K562 (cell line): ENCODE data around the gene DNER. TPM values are rescaled to one million over a fixed set of nuclear protein-coding genes. Genes with fewer than 3 reads are reported as not detected.

Experiments
- ATAC-seq: fragments of 200-7000 bp; cut with Tn5 transposase; 3 replicates; pipeline ENCODE4 v1.9.1; 2020; ENCODE audit warnings: moderate library complexity
- BruUV-seq: library from RNA; stranded (reverse); fragments of 400-500 nt; replicated peaks from 2 replicates; lab custom pipeline; 2021; lab: Mats Ljungman, UMichigan
- CTCF ChIA-PET: fragments of 300-600 bp; formaldehyde crosslinking; extraction: SDS; loops from one replicate; lab custom pipeline; 2021; ENCODE audit warnings: low intra/inter-chr PET ratio; lab: Yijun Ruan, JAX
- POLR2A ChIA-PET: fragments of 300-600, 350-650 bp; sonication (Branson Sonifier 250); formaldehyde crosslinking; extraction: SDS; loops from one replicate; lab custom pipeline; 2021; ENCODE audit warnings: antibody characterized with exemption, inconsistent platforms; lab: Yijun Ruan, JAX
- DNase-seq, 4 experiments: peaks; one replicate each; pipeline versions ENCODE4 v3.0.0 to v3.0.0-alpha.2; 2011 to 2018; ENCODE audit warnings: low spot score in 3 of 4, mixed read lengths in 3 of 4; ENCODE audit errors: extremely low read depth in 1 of 4
- FAIRE-seq: peaks from 2 replicates; lab custom pipeline; 2011; peaks lifted over from hg19 to GRCh38; lab: Jason Lieb, UNC
- H2AFZ ChIP-seq: 2 replicates; pipeline ENCODE4 v1.6.0; 2011; ENCODE audit warnings: low read depth, low read length, control low read depth, inconsistent platforms
- H3K27ac ChIP-seq: fragments of 200-600 bp; 3 replicates; pipeline ENCODE4 v1.8.0; 2011; ENCODE audit warnings: low read depth, mild to moderate bottlenecking, control low read depth, inconsistent platforms, low read length, moderate library complexity, mixed read lengths; ENCODE audit errors: extremely low read depth
- H3K27me3 ChIP-seq, 2 experiments: fragments of 300-600 bp in 1 of 2; 2 replicates in 1 of 2; 3 replicates in 1 of 2; pipeline versions ENCODE4 v1.6.0 to v1.8.0; 2011; ENCODE audit warnings: inconsistent platforms in 2 of 2, low read length in 2 of 2, mild to moderate bottlenecking in 1 of 2, mixed read lengths in 1 of 2, moderate library complexity in 1 of 2; ENCODE audit not compliant: control insufficient read depth in 2 of 2, insufficient read depth in 2 of 2
- H3K36me3 ChIP-seq: fragments of 300-600 bp; 3 replicates; pipeline ENCODE4 v1.8.0; 2011; ENCODE audit warnings: mild to moderate bottlenecking, low read length, inconsistent platforms; ENCODE audit not compliant: control insufficient read depth, insufficient read depth
- H3K4me1 ChIP-seq, 2 experiments: fragments of 200-600 bp in 1 of 2; replicated peaks in 1 of 2; 2 replicates in 1 of 2; 3 replicates in 1 of 2; pipeline versions ENCODE4 v1.5.1 to v1.8.0; 2011; ENCODE audit warnings: inconsistent platforms in 2 of 2, low read length in 2 of 2, mild to moderate bottlenecking in 1 of 2, mixed read lengths in 1 of 2, moderate library complexity in 1 of 2; ENCODE audit not compliant: control insufficient read depth in 2 of 2, insufficient read depth in 2 of 2
- H3K4me2 ChIP-seq: 2 replicates; pipeline ENCODE4 v1.6.1; 2011; ENCODE audit warnings: low read length, control low read depth, inconsistent platforms, mixed read lengths; ENCODE audit not compliant: insufficient read depth
- H3K4me3 ChIP-seq: fragments of 200-600 bp; sonication (generic), shearing (Covaris generic); 2 replicates; pipeline ENCODE4 v1.5.1; 2016; ENCODE audit warnings: control low read depth, inconsistent platforms
- H3K79me2 ChIP-seq: fragments of 200-600 bp; 3 replicates; pipeline ENCODE4 v1.8.0; 2011; ENCODE audit warnings: low read length, inconsistent platforms; ENCODE audit not compliant: control insufficient read depth, insufficient read depth
- H3K9ac ChIP-seq, 2 experiments: 2 replicates each; pipeline versions ENCODE4 v1.6.0 to v1.6.1; 2011; ENCODE audit warnings: low read depth in 2 of 2, low read length in 2 of 2, control low read depth in 1 of 2, inconsistent platforms in 1 of 2, mild to moderate bottlenecking in 1 of 2, mixed read lengths in 1 of 2; ENCODE audit not compliant: insufficient read depth in 1 of 2
- H3K9me1 ChIP-seq: one replicate; pipeline ENCODE4 v1.6.0; 2011; ENCODE audit warnings: inconsistent platforms, mild to moderate bottlenecking, low read length, moderate library complexity; ENCODE audit not compliant: control insufficient read depth, insufficient read depth
- H3K9me3 ChIP-seq: replicated peaks from 2 replicates; pipeline ENCODE4 v1.5.1; 2011; ENCODE audit warnings: low read depth, low read length, inconsistent platforms; ENCODE audit not compliant: control insufficient read depth, insufficient read depth
- H4K20me1 ChIP-seq: replicated peaks from 2 replicates; pipeline ENCODE4 v1.6.1; 2011; ENCODE audit warnings: low read length, inconsistent platforms, mixed read lengths; ENCODE audit not compliant: control insufficient read depth, insufficient read depth
- CREB1 ChIP-seq, 2 experiments: sonication (generic) in 1 of 2; formaldehyde crosslinking in 1 of 2; IDR thresholded peaks; 2 replicates each; pipeline versions ENCODE4 v1.6.1 to v1.8.0; 2012 to 2022; ENCODE audit warnings: inconsistent platforms in 1 of 2, mild to moderate bottlenecking in 1 of 2, missing genetic modification reagents in 1 of 2, moderate library complexity in 1 of 2
- CXXC5 ChIP-seq: fragments of 250-450 bp; sonication (Bioruptor Pico); IDR thresholded peaks from 2 replicates; pipeline ENCODE4 v1.8.0; 2022; ENCODE audit warnings: inconsistent platforms, mild to moderate bottlenecking, moderate library complexity
- ELF4 ChIP-seq: fragments of 450-650 bp; formaldehyde crosslinking; IDR thresholded peaks from 2 replicates; pipeline ENCODE4 v1.4.0; 2022; ENCODE audit warnings: missing genetic modification characterization
- ZNF408 ChIP-seq: fragments of 250-450 bp; sonication (Bioruptor Pico); IDR thresholded peaks from 2 replicates; pipeline ENCODE4 v1.4.0; 2020; ENCODE audit warnings: low read depth, mild to moderate bottlenecking, moderate library complexity
- ZNF561 ChIP-seq: fragments of 450-650 bp; formaldehyde crosslinking; conservative IDR thresholded peaks from 2 replicates; pipeline ENCODE4 v1.4.0; 2020; ENCODE audit warnings: mild to moderate bottlenecking, moderate library complexity
- WGBS: fragments of 100-300 bp; shearing (Covaris generic); methylation state at CpG from one replicate; pipeline ENCODE4 v1.1.6; 2016; ENCODE audit warnings: low coverage, mixed read lengths; ENCODE audit not compliant: insufficient coverage; ENCODE audit errors: missing lambda C conversion rate; 5-methylcytosine and 5-hydroxymethylcytosine counted together
- in situ Hi-C: fragments of 300-500 bp; cut with MboI; formaldehyde crosslinking; loops from 4 replicates; pipeline ENCODE4 v1.15.0; 2018; ENCODE audit warnings: inconsistent platforms, mixed read lengths
- intact Hi-C: fragments of 100-400 bp; cut with micrococcal nuclease; formaldehyde crosslinking; loops from 2 replicates; pipeline ENCODE4 v1.14.2; 2022
- polyA plus RNA-seq, 8 experiments: library from polyadenylated mRNA; depleted of rRNA in 4 of 8; stranded (reverse) in 5 of 8; unstranded in 3 of 8; fragments of >200 nt; fragmentation: Nextera tagmentation in 2 of 8; fragmentation: Illumina TruSeq in 1 of 8; extraction: Ambion mirVana in 2 of 8; extraction: Trizol in 1 of 8; gene quantifications; 2 replicates each; pipeline versions ENCODE4 v1.2.1 to v1.2.3, GENCODE V29; 2011 to 2014; ENCODE audit warnings: inconsistent platforms in 1 of 8, missing spikeins in 1 of 8
- total RNA-seq, 7 experiments: library from RNA; depleted of rRNA in 6 of 7; stranded (reverse); fragments of >200 nt in 6 of 7; fragmentation: Illumina TruSeq in 2 of 7; extraction: Trizol in 2 of 7; gene quantifications; 2 replicates each; pipeline versions ENCODE4 v1.2.1 to v1.2.3, GENCODE V29; 2011 to 2021; ENCODE audit warnings: low replicate concordance in 1 of 7
- TF ChIP-seq, protein P1 (sequence below): fragments of 450-650 bp; IDR thresholded peaks from 2 replicates; pipeline ENCODE4 v1.6.1; 2016; ENCODE audit warnings: borderline replicate concordance
- TF ChIP-seq, protein P2 (sequence below): fragments of 250-450 bp; sonication (Bioruptor Pico); IDR thresholded peaks from 2 replicates; pipeline ENCODE4 v1.4.0; 2020
- TF ChIP-seq, protein P3 (sequence below), 3 experiments: fragments of 200-800 bp in 1 of 3; sonication (Bioruptor generic) in 1 of 3; sonication (generic) in 1 of 3; formaldehyde crosslinking in 1 of 3; IDR thresholded peaks; 2 replicates each; pipeline versions ENCODE4 v1.6.1 to v1.8.0; 2016 to 2022; ENCODE audit warnings: mild to moderate bottlenecking in 2 of 3, missing compliant biosample characterization in 2 of 3, missing genetic modification characterization in 2 of 3, missing genetic modification reagents in 1 of 3

DNER gene
- total and polyA plus RNA-seq, 9 of the 15 experiments (the other 6 are each of a cell fraction or from before 2014, with no cell fraction given): not detected

- FAIRE-seq (no peak), ATAC-seq (no peak), DNase-seq (no peak)
- WGBS: 0% methylated on average over 3 of the region's 4 CpGs
- no peaks in the 10 kb centered on the region for H3K36me3 ChIP-seq
- H3K9me3 ChIP-seq: no peaks in the 10 kb centered on the region
- H3K79me2 ChIP-seq: no peaks in the 10 kb centered on the region
- H3K27ac ChIP-seq: no peak overlapping the region
- intact Hi-C loops: no loop called here
- H3K9ac ChIP-seq: no peak overlapping the region
- no peak overlapping the region for H2AFZ ChIP-seq
- H3K4me3 ChIP-seq: no peak overlapping the region
- no peaks in the 10 kb centered on the region for H4K20me1 ChIP-seq
- H3K4me1 ChIP-seq: no peaks in the 10 kb centered on the region
- H3K27me3 ChIP-seq: no peaks in the 10 kb centered on the region; a peak in 1 of 5 replicates
- BruUV-seq: no TSS peak
- no peaks in the 10 kb centered on the region for H3K9me1 ChIP-seq
- in situ Hi-C loops: no loop called here
- ChIA-PET CTCF (no interaction called here), POLR2A (interaction anchor here (0.5 kb wide), 1 partner anchor 10 kb away, joined by 3 read pairs; no protein-coding TSS in a partner anchor)
- no peak for TF ChIP-seq CREB1 (IDR thresholded peaks at IDR 0.05)
- no peak for TF ChIP-seq CREB1 (CRISPR knock-in tag; IDR thresholded peaks at IDR 0.05)
- H3K4me2 ChIP-seq: no peak overlapping the region
Observed at GRCh38 chr2:229675569-229675968, 38.8 kb downstream of the DNER start.

- intact Hi-C loops (no loop called here), in situ Hi-C loops (no loop called here)
- no peaks in the 10 kb centered on the region for H3K9me1 ChIP-seq
- no peak overlapping the region for H3K27ac ChIP-seq
- DNase-seq (no peak), ATAC-seq (no peak), FAIRE-seq (no peak)
- no TSS peak for BruUV-seq
- H3K79me2 ChIP-seq: no peaks in the 10 kb centered on the region
- H3K4me3 ChIP-seq: no peak overlapping the region
- H4K20me1 ChIP-seq: no peaks in the 10 kb centered on the region
- CTCF ChIA-PET: no interaction called here
- 4% methylated on average over 6 of the region's 6 CpGs for WGBS
- H3K4me1 ChIP-seq: no peaks in the 10 kb centered on the region
- no peaks in the 10 kb centered on the region for H3K36me3 ChIP-seq
- no peak overlapping the region for H2AFZ ChIP-seq
- no peak overlapping the region for H3K4me2 ChIP-seq
- no peaks in the 10 kb centered on the region for H3K9me3 ChIP-seq
- H3K9ac ChIP-seq: no peak overlapping the region
- POLR2A ChIA-PET: interaction anchor here (0.5 kb wide), 1 partner anchor 10 kb away, joined by 3 read pairs; no protein-coding TSS in a partner anchor
- no peaks in the 10 kb centered on the region; a peak in 1 of 5 replicates for H3K27me3 ChIP-seq
- TF ChIP-seq, protein P1, sequence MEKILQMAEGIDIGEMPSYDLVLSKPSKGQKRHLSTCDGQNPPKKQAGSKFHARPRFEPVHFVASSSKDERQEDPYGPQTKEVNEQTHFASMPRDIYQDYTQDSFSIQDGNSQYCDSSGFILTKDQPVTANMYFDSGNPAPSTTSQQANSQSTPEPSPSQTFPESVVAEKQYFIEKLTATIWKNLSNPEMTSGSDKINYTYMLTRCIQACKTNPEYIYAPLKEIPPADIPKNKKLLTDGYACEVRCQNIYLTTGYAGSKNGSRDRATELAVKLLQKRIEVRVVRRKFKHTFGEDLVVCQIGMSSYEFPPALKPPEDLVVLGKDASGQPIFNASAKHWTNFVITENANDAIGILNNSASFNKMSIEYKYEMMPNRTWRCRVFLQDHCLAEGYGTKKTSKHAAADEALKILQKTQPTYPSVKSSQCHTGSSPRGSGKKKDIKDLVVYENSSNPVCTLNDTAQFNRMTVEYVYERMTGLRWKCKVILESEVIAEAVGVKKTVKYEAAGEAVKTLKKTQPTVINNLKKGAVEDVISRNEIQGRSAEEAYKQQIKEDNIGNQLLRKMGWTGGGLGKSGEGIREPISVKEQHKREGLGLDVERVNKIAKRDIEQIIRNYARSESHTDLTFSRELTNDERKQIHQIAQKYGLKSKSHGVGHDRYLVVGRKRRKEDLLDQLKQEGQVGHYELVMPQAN: no peak
- TF ChIP-seq, protein P2, sequence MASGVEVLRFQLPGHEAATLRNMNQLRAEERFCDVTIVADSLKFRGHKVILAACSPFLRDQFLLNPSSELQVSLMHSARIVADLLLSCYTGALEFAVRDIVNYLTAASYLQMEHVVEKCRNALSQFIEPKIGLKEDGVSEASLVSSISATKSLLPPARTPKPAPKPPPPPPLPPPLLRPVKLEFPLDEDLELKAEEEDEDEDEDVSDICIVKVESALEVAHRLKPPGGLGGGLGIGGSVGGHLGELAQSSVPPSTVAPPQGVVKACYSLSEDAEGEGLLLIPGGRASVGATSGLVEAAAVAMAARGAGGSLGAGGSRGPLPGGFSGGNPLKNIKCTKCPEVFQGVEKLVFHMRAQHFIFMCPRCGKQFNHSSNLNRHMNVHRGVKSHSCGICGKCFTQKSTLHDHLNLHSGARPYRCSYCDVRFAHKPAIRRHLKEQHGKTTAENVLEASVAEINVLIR: no peak
- TF ChIP-seq ELF4 (CRISPR knock-in tag) (no peak), CXXC5 (no peak), ZNF561 (no peak), ZNF408 (CRISPR knock-in tag) (no peak)
- TF ChIP-seq, protein P3, sequence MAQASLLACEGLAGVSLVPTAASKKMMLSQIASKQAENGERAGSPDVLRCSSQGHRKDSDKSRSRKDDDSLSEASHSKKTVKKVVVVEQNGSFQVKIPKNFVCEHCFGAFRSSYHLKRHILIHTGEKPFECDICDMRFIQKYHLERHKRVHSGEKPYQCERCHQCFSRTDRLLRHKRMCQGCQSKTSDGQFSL (CRISPR knock-in tag; IDR thresholded peaks at IDR 0.05): no peak
- TF ChIP-seq, protein P3 (tag; IDR thresholded peaks at IDR 0.05): no peak
Observed at GRCh38 chr2:229674830-229675530, 39.4 kb downstream of the DNER start.
